Endodermal cell (in vitro differentiated cells): ENCODE measurements around the gene GREB1. TPM values are rescaled to one million over a fixed set of nuclear protein-coding genes. Genes with fewer than 3 reads are reported as not detected.

Source experiments
- DNase-seq: peaks from one replicate; pipeline ENCODE4 v3.0.0-alpha.2; 2017
- H3K27ac ChIP-seq: 2 replicates; pipeline ENCODE4 v1.5.1; 2013; ENCODE audit warnings: mild to moderate bottlenecking, low read depth, low read length, moderate library complexity
- H3K27me3 ChIP-seq: 2 replicates; pipeline ENCODE4 v1.6.1; 2013; ENCODE audit warnings: mild to moderate bottlenecking, low read length, moderate library complexity; ENCODE audit not compliant: insufficient read depth, control insufficient read depth, poor library complexity, severe bottlenecking
- H3K36me3 ChIP-seq: 2 replicates; pipeline ENCODE4 v1.7.0; 2013; ENCODE audit warnings: mild to moderate bottlenecking, low read length, moderate library complexity; ENCODE audit not compliant: control insufficient read depth, insufficient read depth
- H3K4me1 ChIP-seq: one replicate; pipeline ENCODE4 v1.7.0; 2013; ENCODE audit warnings: low read length; ENCODE audit not compliant: control insufficient read depth, insufficient read depth
- H3K4me3 ChIP-seq: 2 replicates; pipeline ENCODE4 v1.5.1; 2013; ENCODE audit warnings: mild to moderate bottlenecking, low read length, moderate library complexity
- H3K9ac ChIP-seq: 2 replicates; pipeline ENCODE4 v1.6.1; 2013; ENCODE audit warnings: mild to moderate bottlenecking, low read length, moderate library complexity; ENCODE audit not compliant: poor library complexity, severe bottlenecking; ENCODE audit errors: extremely low read depth
- H3K9me3 ChIP-seq: 2 replicates; pipeline ENCODE4 v1.6.1; 2013; ENCODE audit warnings: mild to moderate bottlenecking, low read length, moderate library complexity; ENCODE audit not compliant: control insufficient read depth
- H3K27ac Mint-ChIP-seq: 2 replicates; pipeline ENCODE4 v1.8.0; 2020; ENCODE audit warnings: mixed read lengths
- H3K27me3 Mint-ChIP-seq: 2 replicates; pipeline ENCODE4 v1.8.0; 2021; ENCODE audit warnings: mild to moderate bottlenecking, mixed read lengths; ENCODE audit not compliant: insufficient read depth
- H3K36me3 Mint-ChIP-seq: 2 replicates; pipeline ENCODE4 v1.8.0; 2020; ENCODE audit warnings: low read depth, mixed read lengths
- H3K4me1 Mint-ChIP-seq: 2 replicates; pipeline ENCODE4 v1.8.0; 2020; ENCODE audit warnings: mixed read lengths
- H3K4me3 Mint-ChIP-seq: 2 replicates; pipeline ENCODE4 v1.8.0; 2020; ENCODE audit warnings: mild to moderate bottlenecking, moderate library complexity, mixed read lengths
- H3K9me3 Mint-ChIP-seq: 2 replicates; pipeline ENCODE4 v1.8.0; 2020; ENCODE audit warnings: mild to moderate bottlenecking, mixed read lengths
- CTCF ChIP-seq: fragments of 200-600 bp; sonication (generic); conservative IDR thresholded peaks from 2 replicates; pipeline ENCODE4 v1.5.0; 2021; ENCODE audit warnings: antibody characterized with exemption, mild to moderate bottlenecking
- WGBS, 2 experiments: methylation state at CpG; one replicate each; pipeline versions ENCODE4 v1.1.5 to v1.1.7; 2013; ENCODE audit warnings: missing lambda C conversion rate in 2 of 2, mixed read lengths in 1 of 2; ENCODE audit not compliant: insufficient coverage in 1 of 2, insufficient read length in 1 of 2; 5-methylcytosine and 5-hydroxymethylcytosine counted together
- total RNA-seq, 2 donors: library from RNA; stranded (reverse); fragmentation: NEBNext Ultra II Directional in 1 of 2; extraction: Animal tissue kit (Norgen Biotek cat#: 25700) in 1 of 2; gene quantifications; 2 replicates in 1 of 2; 3 replicates in 1 of 2; pipeline ENCODE4 v1.2.1, GENCODE V29; 2021

The GREB1 gene
- total RNA-seq, 2 donors from 2014 or later, result 86.4 to 106 TPM

GRCh38 chr2:11598228-11598731, 64.4 kb downstream of the GREB1 start:
- H3K9me3 Mint-ChIP-seq, result no peaks in the 10 kb centered on the region
- H3K27me3 Mint-ChIP-seq, result no peaks in the 10 kb centered on the region
- no peaks in the 10 kb centered on the region for H3K9me3 ChIP-seq
- no peaks in the 10 kb centered on the region for H3K4me1 ChIP-seq
- peaks cover 73% of the 10 kb centered on the region for H3K36me3 Mint-ChIP-seq
- peak overlapping the region; percentile 44 for H3K27ac ChIP-seq
- H3K9ac ChIP-seq, result no peak overlapping the region
- no peaks in the 10 kb centered on the region for H3K27me3 ChIP-seq
- H3K36me3 ChIP-seq, result peaks cover 88% of the 10 kb centered on the region
- DNase-seq, result no peak
- H3K4me3 ChIP-seq, result no peak overlapping the region
- no peak overlapping the region for H3K27ac Mint-ChIP-seq
- WGBS, 2 experiments, result 86 to 91% methylated on average over 6 to 9 of the region's 9 CpGs
- TF ChIP-seq CTCF, result no peak
- H3K4me3 Mint-ChIP-seq, result no peak overlapping the region
- peaks cover 1% of the 10 kb centered on the region for H3K4me1 Mint-ChIP-seq

GRCh38 chr2:11602563-11603204, 68.8 kb downstream of the GREB1 start:
- no peaks in the 10 kb centered on the region for H3K9me3 ChIP-seq
- H3K27me3 ChIP-seq, result no peaks in the 10 kb centered on the region
- no peak overlapping the region for H3K4me3 ChIP-seq
- 94 to 97% methylated on average over 5 to 7 of the region's 7 CpGs for WGBS, 2 experiments
- H3K9ac ChIP-seq, result no peak overlapping the region
- Mint-ChIP-seq H3K27me3 (no peaks in the 10 kb centered on the region), H3K36me3 (peaks cover 76% of the 10 kb centered on the region), H3K9me3 (no peaks in the 10 kb centered on the region), H3K4me3 (no peak overlapping the region), H3K27ac (no peak overlapping the region), H3K4me1 (peaks cover 1% of the 10 kb centered on the region)
- DNase-seq, result no peak
- no peaks in the 10 kb centered on the region for H3K4me1 ChIP-seq
- TF ChIP-seq CTCF, result no peak
- H3K36me3 ChIP-seq, result peaks cover 86% of the 10 kb centered on the region
- H3K27ac ChIP-seq, result no peak overlapping the region

- no peaks in the 10 kb centered on the region for H3K9me3 ChIP-seq
- Mint-ChIP-seq H3K4me3 (no peak overlapping the region), H3K9me3 (no peaks in the 10 kb centered on the region), H3K36me3 (peaks cover 79% of the 10 kb centered on the region), H3K27ac (no peak overlapping the region), H3K4me1 (no peaks in the 10 kb centered on the region), H3K27me3 (no peaks in the 10 kb centered on the region)
- no peak overlapping the region for H3K9ac ChIP-seq
- no peaks in the 10 kb centered on the region for H3K4me1 ChIP-seq
- WGBS, 2 experiments, result 96 to 98% methylated on average over 28 to 38 of the region's 38 CpGs
- H3K27me3 ChIP-seq, result no peaks in the 10 kb centered on the region
- no peak overlapping the region for H3K4me3 ChIP-seq
- no peak overlapping the region for H3K27ac ChIP-seq
- no peak for DNase-seq
- H3K36me3 ChIP-seq, result peaks cover 88% of the 10 kb centered on the region
- TF ChIP-seq CTCF, result no peak
Observed at GRCh38 chr2:11610624-11611242, 76.9 kb downstream of the GREB1 start.
